Measurements from ENCODE around the gene PRKCA.

PRKCA gene

GRCh38 chr17:66762276-66762675, 459.9 kb downstream of the PRKCA start:
- DNase-seq: no peak

GRCh38 chr17:66763056-66763455, 460.6 kb downstream of the PRKCA start:
- DNase-seq: no peak

- no peak for DNase-seq
These were observed 462.1 kb downstream of the PRKCA start for GRCh38 chr17:66764506-66764905.

- DNase-seq: no peak
These were observed 464.9 kb downstream of the PRKCA start for GRCh38 chr17:66767154-66767933.

GRCh38 chr17:66769911-66770310, 467.5 kb downstream of the PRKCA start:
- DNase-seq: no peak

- no peak for DNase-seq
These were observed 469.9 kb downstream of the PRKCA start for GRCh38 chr17:66772148-66772812.

- no peak for DNase-seq
These were observed 472.9 kb downstream of the PRKCA start for GRCh38 chr17:66775271-66775670.

GRCh38 chr17:66775881-66776400, 473.5 kb downstream of the PRKCA start:
- DNase-seq: no peak

- DNase-seq: no peak
These were observed 474.7 kb downstream of the PRKCA start for GRCh38 chr17:66776999-66777688.

- DNase-seq: no peak
These were observed 475.3 kb downstream of the PRKCA start for GRCh38 chr17:66777689-66778225.

GRCh38 chr17:66778531-66779236, 476.3 kb downstream of the PRKCA start:
- DNase-seq: no peak

- no peak for DNase-seq
These were observed 476.8 kb downstream of the PRKCA start for GRCh38 chr17:66779237-66779606.

GRCh38 chr17:66781135-66781534, 478.7 kb downstream of the PRKCA start:
- DNase-seq: no peak

GRCh38 chr17:66782851-66783250, 480.4 kb downstream of the PRKCA start:
- DNase-seq: no peak

- DNase-seq: no peak
These were observed 481.4 kb downstream of the PRKCA start for GRCh38 chr17:66783656-66784381.

- DNase-seq: no peak
These were observed 482.4 kb downstream of the PRKCA start for GRCh38 chr17:66784621-66785364.

- DNase-seq: no peak
These were observed 483.7 kb downstream of the PRKCA start for GRCh38 chr17:66786107-66786506.

GRCh38 chr17:66787914-66788313, 485.5 kb downstream of the PRKCA start:
- no peak for DNase-seq

GRCh38 chr17:66789093-66789492, 486.7 kb downstream of the PRKCA start:
- no peak for DNase-seq

- no peak for DNase-seq
These were observed 487.6 kb downstream of the PRKCA start for GRCh38 chr17:66789961-66790437.

- DNase-seq: no peak
These were observed 488.2 kb downstream of the PRKCA start for GRCh38 chr17:66790501-66791061.
